HEK293 (cell line): ENCODE measurements around the gene AKIRIN2.
"Not testable (repeated sequence)": the region's sequence is repeated elsewhere in the genome, so short reads cannot be mapped to it uniquely, and the experiment has no call there.

Experiments used
- CTCF ChIA-PET: fragments of 350-600 bp; formaldehyde crosslinking; extraction: SDS; loops from one replicate; lab custom pipeline; 2021; ENCODE audit warnings: antibody characterized with exemption; lab: Yijun Ruan, JAX
- POLR2A ChIA-PET: fragments of 300-600 bp; formaldehyde crosslinking; extraction: SDS; loops from one replicate; lab custom pipeline; 2020; ENCODE audit warnings: antibody characterized with exemption, inconsistent platforms; lab: Yijun Ruan, JAX
- H3K27ac ChIP-seq: fragments of 200-500 bp; sonication (Bioruptor generic); 2 replicates; pipeline ENCODE4 v1.5.1; 2014; ENCODE audit warnings: low read depth, low read length, control low read depth, inconsistent platforms; ENCODE audit errors: extremely low read depth
- H3K36me3 ChIP-seq, 2 experiments: fragments of 200-500 bp in 1 of 2; sonication (Bioruptor generic) in 1 of 2; 1 replicate in 1 of 2; 2 replicates in 1 of 2; pipeline ENCODE4 v1.5.1; 2014 to 2017; ENCODE audit warnings: inconsistent platforms in 2 of 2, low read length in 2 of 2; ENCODE audit not compliant: control insufficient read depth in 2 of 2, insufficient read depth in 1 of 2
- H3K4me1 ChIP-seq: fragments of 200-500 bp; sonication (Bioruptor generic); 2 replicates; pipeline ENCODE4 v1.5.1; 2014; ENCODE audit warnings: mild to moderate bottlenecking, low read length, inconsistent platforms; ENCODE audit not compliant: control insufficient read depth, insufficient read depth
- H3K4me3 ChIP-seq: 2 replicates; pipeline ENCODE4 v1.5.1; 2011; ENCODE audit warnings: low read depth, mild to moderate bottlenecking, control low read depth, low read length, moderate library complexity
- H3K9me3 ChIP-seq: fragments of 200-500 bp; sonication (Bioruptor generic); 2 replicates; pipeline ENCODE4 v1.5.1; 2014; ENCODE audit warnings: low read depth, low read length, inconsistent platforms; ENCODE audit not compliant: control insufficient read depth, insufficient read depth
- GFI1B ChIP-seq: fragments of 450-650 bp; formaldehyde crosslinking; IDR thresholded peaks from 2 replicates; pipeline ENCODE4 v1.5.1; 2016; ENCODE audit warnings: missing biosample characterization, missing genetic modification characterization
- HOXA7 ChIP-seq: sonication (generic); formaldehyde crosslinking; IDR thresholded peaks from 2 replicates; pipeline ENCODE4 v1.8.1; 2022; ENCODE audit warnings: missing genetic modification reagents, borderline replicate concordance
- IKZF3 ChIP-seq: fragments of 450-650 bp; IDR thresholded peaks from 2 replicates; pipeline ENCODE4 v1.5.0; 2018; ENCODE audit warnings: missing biosample characterization, mild to moderate bottlenecking, missing genetic modification characterization, moderate library complexity
- OSR2 ChIP-seq: fragments of 450-650 bp; formaldehyde crosslinking; IDR thresholded peaks from 2 replicates; pipeline ENCODE4 v1.5.1; 2016; ENCODE audit warnings: missing biosample characterization, missing genetic modification characterization
- SP7 ChIP-seq: fragments of 450-650 bp; formaldehyde crosslinking; IDR thresholded peaks from 2 replicates; pipeline ENCODE4 v1.5.1; 2016; ENCODE audit warnings: missing biosample characterization, missing genetic modification characterization
- ZBTB17 ChIP-seq: fragments of 450-650 bp; formaldehyde crosslinking; IDR thresholded peaks from 2 replicates; pipeline ENCODE4 v1.5.1; 2016; ENCODE audit warnings: missing biosample characterization, missing genetic modification characterization
- ZNF112 ChIP-seq: fragments of 450-650 bp; formaldehyde crosslinking; IDR thresholded peaks from 2 replicates; pipeline ENCODE4 v1.5.0; 2017; ENCODE audit warnings: missing biosample characterization, missing genetic modification characterization
- ZNF132 ChIP-seq: fragments of 450-650 bp; formaldehyde crosslinking; IDR thresholded peaks from 2 replicates; pipeline ENCODE4 v1.5.1; 2017; ENCODE audit warnings: missing biosample characterization, missing genetic modification characterization, borderline replicate concordance
- ZNF133 ChIP-seq: fragments of 450-650 bp; formaldehyde crosslinking; IDR thresholded peaks from 2 replicates; pipeline ENCODE4 v1.5.1; 2016; ENCODE audit warnings: missing biosample characterization, missing genetic modification characterization
- ZNF624 ChIP-seq: fragments of 450-650 bp; formaldehyde crosslinking; IDR thresholded peaks from 2 replicates; pipeline ENCODE4 v1.5.1; 2017; ENCODE audit warnings: missing biosample characterization, missing genetic modification characterization
- ZNF626 ChIP-seq: fragments of 450-650 bp; sonication (Bioruptor Pico); formaldehyde crosslinking; IDR thresholded peaks from 2 replicates; pipeline ENCODE4 v1.5.1; 2018; ENCODE audit warnings: missing biosample characterization, missing genetic modification characterization, inconsistent platforms
- TF ChIP-seq, protein P1 (sequence below): fragments of 450-650 bp; formaldehyde crosslinking; IDR thresholded peaks from 2 replicates; pipeline ENCODE4 v1.5.1; 2017; ENCODE audit warnings: missing biosample characterization, missing genetic modification characterization
- TF ChIP-seq, protein P2 (sequence below): fragments of 450-650 bp; formaldehyde crosslinking; IDR thresholded peaks from 2 replicates; pipeline ENCODE4 v1.5.1; 2016; ENCODE audit warnings: missing biosample characterization, missing genetic modification characterization
- TF ChIP-seq, protein P3 (sequence below): fragments of 450-650 bp; formaldehyde crosslinking; IDR thresholded peaks from 2 replicates; pipeline ENCODE4 v1.5.1; 2017; ENCODE audit warnings: missing biosample characterization, missing genetic modification characterization
- TF ChIP-seq, protein P4 (sequence below): fragments of 450-650 bp; formaldehyde crosslinking; IDR thresholded peaks from 2 replicates; pipeline ENCODE4 v1.5.1; 2016; ENCODE audit warnings: missing biosample characterization, missing genetic modification characterization
- TF ChIP-seq, protein P5 (sequence below): fragments of 450-650 bp; formaldehyde crosslinking; IDR thresholded peaks from 2 replicates; pipeline ENCODE4 v1.5.1; 2016; ENCODE audit warnings: missing biosample characterization, missing genetic modification characterization
- TF ChIP-seq, protein P6 (sequence below): fragments of 450-650 bp; formaldehyde crosslinking; IDR thresholded peaks from 2 replicates; pipeline ENCODE4 v1.5.1; 2016; ENCODE audit warnings: missing biosample characterization, missing genetic modification characterization

Gene AKIRIN2

DNA sequence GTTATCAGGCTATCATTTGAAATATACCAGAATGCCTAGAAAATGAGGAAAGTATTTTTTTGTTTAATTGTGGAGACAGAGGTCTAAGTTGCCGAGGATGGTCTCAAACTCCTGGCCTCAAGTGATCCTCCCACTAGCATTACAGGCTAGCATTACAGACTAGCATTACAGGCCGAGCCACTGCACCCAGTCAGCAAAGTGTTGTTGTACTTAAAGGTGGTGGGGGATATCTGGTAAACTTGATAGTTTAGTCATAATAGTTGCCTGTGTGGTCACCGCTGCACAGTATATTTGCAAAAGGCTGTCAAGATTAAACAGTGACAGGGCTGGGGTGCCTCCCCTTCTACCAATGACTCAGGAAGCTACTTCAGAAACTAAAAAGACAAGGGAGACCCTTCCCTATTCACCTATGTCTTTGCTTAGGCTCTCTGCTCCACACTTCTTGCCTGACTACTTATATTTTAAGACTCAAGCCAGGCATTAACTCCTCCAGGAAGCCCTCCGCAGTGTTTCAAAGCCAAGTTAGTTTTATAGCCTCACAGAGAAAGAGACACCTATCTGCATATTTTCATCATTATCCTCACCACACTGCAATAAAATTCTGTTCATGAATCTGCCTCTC is 3.1 kb upstream of the AKIRIN2 start:
- TF ChIP-seq, protein P1, sequence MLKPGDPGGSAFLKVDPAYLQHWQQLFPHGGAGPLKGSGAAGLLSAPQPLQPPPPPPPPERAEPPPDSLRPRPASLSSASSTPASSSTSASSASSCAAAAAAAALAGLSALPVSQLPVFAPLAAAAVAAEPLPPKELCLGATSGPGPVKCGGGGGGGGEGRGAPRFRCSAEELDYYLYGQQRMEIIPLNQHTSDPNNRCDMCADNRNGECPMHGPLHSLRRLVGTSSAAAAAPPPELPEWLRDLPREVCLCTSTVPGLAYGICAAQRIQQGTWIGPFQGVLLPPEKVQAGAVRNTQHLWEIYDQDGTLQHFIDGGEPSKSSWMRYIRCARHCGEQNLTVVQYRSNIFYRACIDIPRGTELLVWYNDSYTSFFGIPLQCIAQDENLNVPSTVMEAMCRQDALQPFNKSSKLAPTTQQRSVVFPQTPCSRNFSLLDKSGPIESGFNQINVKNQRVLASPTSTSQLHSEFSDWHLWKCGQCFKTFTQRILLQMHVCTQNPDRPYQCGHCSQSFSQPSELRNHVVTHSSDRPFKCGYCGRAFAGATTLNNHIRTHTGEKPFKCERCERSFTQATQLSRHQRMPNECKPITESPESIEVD (tag by site-specific recombination): 0 out of 2 replicates have a peak, but pooled peaks have one; percentile 30
- TF ChIP-seq, protein P2, sequence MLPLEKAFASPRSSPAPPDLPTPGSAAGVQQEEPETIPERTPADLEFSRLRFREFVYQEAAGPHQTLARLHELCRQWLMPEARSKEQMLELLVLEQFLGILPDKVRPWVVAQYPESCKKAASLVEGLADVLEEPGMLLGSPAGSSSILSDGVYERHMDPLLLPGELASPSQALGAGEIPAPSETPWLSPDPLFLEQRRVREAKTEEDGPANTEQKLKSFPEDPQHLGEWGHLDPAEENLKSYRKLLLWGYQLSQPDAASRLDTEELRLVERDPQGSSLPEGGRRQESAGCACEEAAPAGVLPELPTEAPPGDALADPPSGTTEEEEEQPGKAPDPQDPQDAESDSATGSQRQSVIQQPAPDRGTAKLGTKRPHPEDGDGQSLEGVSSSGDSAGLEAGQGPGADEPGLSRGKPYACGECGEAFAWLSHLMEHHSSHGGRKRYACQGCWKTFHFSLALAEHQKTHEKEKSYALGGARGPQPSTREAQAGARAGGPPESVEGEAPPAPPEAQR (tag by site-specific recombination): no peak
- peak; percentile 35; the same call in 1 of the 2 replicates for TF ChIP-seq SP7 (tag by site-specific recombination)
- TF ChIP-seq ZBTB17: peak; percentile 22; the same call in 1 of the 2 replicates
- peak; percentile 32 for TF ChIP-seq OSR2
- no peak for TF ChIP-seq ZNF132 (tag by site-specific recombination)
- TF ChIP-seq, all 188 proteins: peak for 4
- ChIA-PET CTCF (interaction anchor here (0.6 kb wide), 1 partner anchor 471 kb away, joined by 4 read pairs; no protein-coding TSS in a partner anchor), POLR2A (no interaction called here)
- Histone ChIP-seq H3K36me3 (peaks cover 0 to 4% of the 10 kb centered on the region in 2 experiments; a peak in 1 of 3 replicates), H3K27ac (peak overlapping the region; percentile 31; the same call in 1 of the 2 replicates), H3K4me3 (no peak overlapping the region), H3K9me3 (no peaks in the 10 kb centered on the region), H3K4me1 (0 out of 2 replicates have a peak, but pooled peaks cover 3% of the 10 kb centered on the region)

DNA sequence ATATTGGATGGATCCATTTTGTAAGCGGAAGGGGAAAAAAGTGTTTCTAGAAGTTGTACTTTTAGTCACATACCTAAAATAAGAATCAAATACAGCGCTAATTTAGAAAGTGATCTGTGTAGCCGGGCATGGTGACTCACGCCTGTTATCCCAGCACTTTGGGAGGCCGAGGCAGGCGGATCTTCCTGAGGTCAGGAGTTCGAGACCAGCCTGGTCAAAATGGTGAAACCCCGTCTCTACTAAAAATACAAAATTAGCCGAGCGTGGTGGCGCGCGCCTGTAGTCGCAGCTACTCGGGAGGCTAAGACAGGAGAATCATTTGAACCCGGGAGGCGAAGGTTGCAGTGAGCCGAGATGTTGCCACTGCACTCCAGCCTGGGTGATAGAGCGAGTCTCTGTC is 1.0 kb upstream of the AKIRIN2 start:
- Histone ChIP-seq H3K4me3 (peak overlapping the region; percentile 45), H3K36me3 (peaks cover 0 to 14% of the 10 kb centered on the region in 2 experiments; a peak in 1 of 3 replicates), H3K27ac (peak overlapping the region; percentile 97)
- CTCF ChIA-PET: interaction anchor here (0.7 kb wide), 2 partner anchors 12 to 17 kb away, joined by 4 read pairs; no protein-coding TSS in a partner anchor
- not testable (repeated sequence) for H3K4me1 ChIP-seq, H3K9me3 ChIP-seq
- TF ChIP-seq, protein P3, sequence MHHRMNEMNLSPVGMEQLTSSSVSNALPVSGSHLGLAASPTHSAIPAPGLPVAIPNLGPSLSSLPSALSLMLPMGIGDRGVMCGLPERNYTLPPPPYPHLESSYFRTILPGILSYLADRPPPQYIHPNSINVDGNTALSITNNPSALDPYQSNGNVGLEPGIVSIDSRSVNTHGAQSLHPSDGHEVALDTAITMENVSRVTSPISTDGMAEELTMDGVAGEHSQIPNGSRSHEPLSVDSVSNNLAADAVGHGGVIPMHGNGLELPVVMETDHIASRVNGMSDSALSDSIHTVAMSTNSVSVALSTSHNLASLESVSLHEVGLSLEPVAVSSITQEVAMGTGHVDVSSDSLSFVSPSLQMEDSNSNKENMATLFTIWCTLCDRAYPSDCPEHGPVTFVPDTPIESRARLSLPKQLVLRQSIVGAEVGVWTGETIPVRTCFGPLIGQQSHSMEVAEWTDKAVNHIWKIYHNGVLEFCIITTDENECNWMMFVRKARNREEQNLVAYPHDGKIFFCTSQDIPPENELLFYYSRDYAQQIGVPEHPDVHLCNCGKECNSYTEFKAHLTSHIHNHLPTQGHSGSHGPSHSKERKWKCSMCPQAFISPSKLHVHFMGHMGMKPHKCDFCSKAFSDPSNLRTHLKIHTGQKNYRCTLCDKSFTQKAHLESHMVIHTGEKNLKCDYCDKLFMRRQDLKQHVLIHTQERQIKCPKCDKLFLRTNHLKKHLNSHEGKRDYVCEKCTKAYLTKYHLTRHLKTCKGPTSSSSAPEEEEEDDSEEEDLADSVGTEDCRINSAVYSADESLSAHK: peak; percentile 89; the same call in 1 of the 2 replicates
- TF ChIP-seq, protein P4, sequence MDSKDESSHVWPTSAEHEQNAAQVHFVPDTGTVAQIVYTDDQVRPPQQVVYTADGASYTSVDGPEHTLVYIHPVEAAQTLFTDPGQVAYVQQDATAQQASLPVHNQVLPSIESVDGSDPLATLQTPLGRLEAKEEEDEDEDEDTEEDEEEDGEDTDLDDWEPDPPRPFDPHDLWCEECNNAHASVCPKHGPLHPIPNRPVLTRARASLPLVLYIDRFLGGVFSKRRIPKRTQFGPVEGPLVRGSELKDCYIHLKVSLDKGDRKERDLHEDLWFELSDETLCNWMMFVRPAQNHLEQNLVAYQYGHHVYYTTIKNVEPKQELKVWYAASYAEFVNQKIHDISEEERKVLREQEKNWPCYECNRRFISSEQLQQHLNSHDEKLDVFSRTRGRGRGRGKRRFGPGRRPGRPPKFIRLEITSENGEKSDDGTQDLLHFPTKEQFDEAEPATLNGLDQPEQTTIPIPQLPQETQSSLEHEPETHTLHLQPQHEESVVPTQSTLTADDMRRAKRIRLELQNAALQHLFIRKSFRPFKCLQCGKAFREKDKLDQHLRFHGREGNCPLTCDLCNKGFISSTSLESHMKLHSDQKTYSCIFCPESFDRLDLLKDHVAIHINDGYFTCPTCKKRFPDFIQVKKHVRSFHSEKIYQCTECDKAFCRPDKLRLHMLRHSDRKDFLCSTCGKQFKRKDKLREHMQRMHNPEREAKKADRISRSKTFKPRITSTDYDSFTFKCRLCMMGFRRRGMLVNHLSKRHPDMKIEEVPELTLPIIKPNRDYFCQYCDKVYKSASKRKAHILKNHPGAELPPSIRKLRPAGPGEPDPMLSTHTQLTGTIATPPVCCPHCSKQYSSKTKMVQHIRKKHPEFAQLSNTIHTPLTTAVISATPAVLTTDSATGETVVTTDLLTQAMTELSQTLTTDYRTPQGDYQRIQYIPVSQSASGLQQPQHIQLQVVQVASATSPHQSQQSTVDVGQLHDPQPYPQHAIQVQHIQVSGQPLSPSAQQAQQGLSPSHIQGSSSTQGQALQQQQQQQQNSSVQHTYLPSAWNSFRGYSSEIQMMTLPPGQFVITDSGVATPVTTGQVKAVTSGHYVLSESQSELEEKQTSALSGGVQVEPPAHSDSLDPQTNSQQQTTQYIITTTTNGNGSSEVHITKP (tag by site-specific recombination): peak; percentile 73
- POLR2A ChIA-PET: interaction anchor here (0.6 to 2.3 kb wide), 8 partner anchors 11 to 310 kb away, joined by 3 to 13 read pairs (median 4); partner anchors contain the start of genes ORC3 and RARS2

DNA sequence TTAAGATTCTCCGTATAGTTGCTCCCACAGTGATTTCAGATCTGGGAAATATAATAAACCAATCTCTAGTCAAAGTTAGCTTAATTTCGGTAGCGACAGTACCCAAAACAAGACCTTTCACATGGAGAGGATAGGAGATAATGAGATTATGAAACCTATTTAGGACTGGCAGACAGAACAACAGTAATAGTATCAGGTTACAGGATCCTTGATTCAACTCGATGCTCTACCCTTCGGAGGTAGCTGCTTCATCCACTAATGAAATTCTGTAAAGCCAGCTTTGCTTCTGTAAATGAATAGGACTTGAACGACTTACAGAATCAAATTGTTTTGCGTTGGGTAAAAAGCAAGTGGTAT is 534 bp upstream of the AKIRIN2 start:
- CTCF ChIA-PET: interaction anchor here (0.6 to 1.3 kb wide), 4 partner anchors 12 to 381 kb away, joined by 3 to 4 read pairs (median 4); partner anchors contain the start of gene SMIM8
- POLR2A ChIA-PET: interaction anchor here (0.6 to 2.3 kb wide), 17 partner anchors 11 to 565 kb away, joined by 3 to 13 read pairs (median 3); partner anchors contain the start of genes ORC3, RARS2 and SLC35A1
- peak overlapping the region; percentile 97 for H3K27ac ChIP-seq
- H3K4me1 ChIP-seq: peaks cover 6% of the 10 kb centered on the region
- no peaks in the 10 kb centered on the region for H3K9me3 ChIP-seq
- peaks cover 0 to 19% of the 10 kb centered on the region in 2 experiments; a peak in 1 of 3 replicates for H3K36me3 ChIP-seq
- peak overlapping the region; percentile 45 for H3K4me3 ChIP-seq
- no peak for TF ChIP-seq ZNF112
- TF ChIP-seq, protein P5, sequence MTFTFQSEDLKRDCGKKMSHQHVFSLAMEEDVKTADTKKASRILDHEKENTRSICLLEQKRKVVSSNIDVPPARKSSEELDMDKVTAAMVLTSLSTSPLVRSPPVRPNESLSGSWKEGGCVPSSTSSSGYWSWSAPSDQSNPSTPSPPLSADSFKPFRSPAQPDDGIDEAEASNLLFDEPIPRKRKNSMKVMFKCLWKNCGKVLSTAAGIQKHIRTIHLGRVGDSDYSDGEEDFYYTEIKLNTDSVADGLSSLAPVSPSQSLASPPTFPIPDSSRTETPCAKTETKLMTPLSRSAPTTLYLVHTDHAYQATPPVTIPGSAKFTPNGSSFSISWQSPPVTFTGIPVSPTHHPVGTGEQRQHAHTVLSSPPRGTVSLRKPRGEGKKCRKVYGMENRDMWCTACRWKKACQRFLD (tag by site-specific recombination): no peak
- no peak for TF ChIP-seq ZNF133 (tag by site-specific recombination)
- no peak for TF ChIP-seq GFI1B (tag by site-specific recombination)
- TF ChIP-seq ZNF624 (tag by site-specific recombination): no peak
- peak; percentile 56; the same call in 1 of the 2 replicates for TF ChIP-seq IKZF3
- no peak for TF ChIP-seq HOXA7 (CRISPR knock-in tag)
- TF ChIP-seq, protein P6, sequence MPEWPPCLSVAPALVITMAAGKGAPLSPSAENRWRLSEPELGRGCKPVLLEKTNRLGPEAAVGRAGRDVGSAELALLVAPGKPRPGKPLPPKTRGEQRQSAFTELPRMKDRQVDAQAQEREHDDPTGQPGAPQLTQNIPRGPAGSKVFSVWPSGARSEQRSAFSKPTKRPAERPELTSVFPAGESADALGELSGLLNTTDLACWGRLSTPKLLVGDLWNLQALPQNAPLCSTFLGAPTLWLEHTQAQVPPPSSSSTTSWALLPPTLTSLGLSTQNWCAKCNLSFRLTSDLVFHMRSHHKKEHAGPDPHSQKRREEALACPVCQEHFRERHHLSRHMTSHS (tag by site-specific recombination): no peak
- peak; percentile 56 for TF ChIP-seq OSR2
- TF ChIP-seq ZNF626 (tag by site-specific recombination): no peak
